HFFc6 (cell line): ENCODE measurements around the gene BLOC1S6. TPM values are rescaled to one million over a fixed set of nuclear protein-coding genes. Genes with fewer than 3 reads are reported as not detected.

ENCODE experiments used
- DNase-seq: peaks from one replicate; pipeline ENCODE4 v3.0.0-alpha.2; 2018
- H3K27ac Mint-ChIP-seq: 2 replicates; pipeline ENCODE4 v1.8.0; 2020; ENCODE audit warnings: mild to moderate bottlenecking, mixed read lengths
- H3K27me3 Mint-ChIP-seq: 2 replicates; pipeline ENCODE4 v1.8.0; 2021; ENCODE audit warnings: mild to moderate bottlenecking, moderate library complexity, mixed read lengths; ENCODE audit not compliant: insufficient read depth
- H3K36me3 Mint-ChIP-seq: 2 replicates; pipeline ENCODE4 v1.8.0; 2021; ENCODE audit warnings: low read depth, mixed read lengths
- H3K4me1 Mint-ChIP-seq: 2 replicates; pipeline ENCODE4 v1.8.0; 2020; ENCODE audit warnings: low read depth, mixed read lengths
- H3K4me3 Mint-ChIP-seq: 2 replicates; pipeline ENCODE4 v1.8.0; 2020; ENCODE audit warnings: mild to moderate bottlenecking, moderate library complexity, mixed read lengths
- H3K9me3 Mint-ChIP-seq: 2 replicates; pipeline ENCODE4 v1.8.0; 2020; ENCODE audit warnings: mild to moderate bottlenecking, mixed read lengths
- total RNA-seq, 6 experiments: library from RNA; stranded (reverse); fragmentation: NEBNext Ultra II Directional; extraction: Animal tissue kit (Norgen Biotek cat#: 25700); gene quantifications; 2 replicates in 1 of 6; 3 replicates in 5 of 6; pipeline ENCODE4 v1.2.3, GENCODE V29; 2021
- TF ChIP-seq, protein P1 (sequence below): fragments of 200-600 bp; sonication (generic); IDR thresholded peaks from 2 replicates; pipeline ENCODE4 v1.5.0; 2021; ENCODE audit warnings: antibody characterized with exemption, mild to moderate bottlenecking

The BLOC1S6 gene
- total RNA-seq, 6 experiments from 2014 or later, result 55.2 to 67.2 (median 59.4) TPM

DNA sequence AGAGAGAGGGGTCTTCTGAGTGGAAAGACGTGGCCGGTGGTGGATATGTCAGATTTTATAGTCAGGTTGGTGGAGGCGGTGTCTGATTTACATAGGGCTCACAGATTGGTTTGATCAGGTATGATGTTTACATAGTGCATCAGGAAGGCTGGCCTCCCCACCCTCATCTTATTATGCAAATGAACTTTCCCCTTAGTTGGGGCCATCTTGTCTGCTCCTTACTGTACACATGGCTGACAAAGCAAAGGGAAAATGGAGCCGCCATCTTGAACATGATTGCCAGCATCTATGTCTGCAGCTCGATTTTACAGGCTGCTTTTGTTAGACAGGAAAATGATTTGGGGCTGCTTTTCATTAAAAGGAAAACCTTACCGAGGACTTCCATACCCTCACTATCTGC, 67.6 kb downstream of the BLOC1S6 start:
- TF ChIP-seq, protein P1, sequence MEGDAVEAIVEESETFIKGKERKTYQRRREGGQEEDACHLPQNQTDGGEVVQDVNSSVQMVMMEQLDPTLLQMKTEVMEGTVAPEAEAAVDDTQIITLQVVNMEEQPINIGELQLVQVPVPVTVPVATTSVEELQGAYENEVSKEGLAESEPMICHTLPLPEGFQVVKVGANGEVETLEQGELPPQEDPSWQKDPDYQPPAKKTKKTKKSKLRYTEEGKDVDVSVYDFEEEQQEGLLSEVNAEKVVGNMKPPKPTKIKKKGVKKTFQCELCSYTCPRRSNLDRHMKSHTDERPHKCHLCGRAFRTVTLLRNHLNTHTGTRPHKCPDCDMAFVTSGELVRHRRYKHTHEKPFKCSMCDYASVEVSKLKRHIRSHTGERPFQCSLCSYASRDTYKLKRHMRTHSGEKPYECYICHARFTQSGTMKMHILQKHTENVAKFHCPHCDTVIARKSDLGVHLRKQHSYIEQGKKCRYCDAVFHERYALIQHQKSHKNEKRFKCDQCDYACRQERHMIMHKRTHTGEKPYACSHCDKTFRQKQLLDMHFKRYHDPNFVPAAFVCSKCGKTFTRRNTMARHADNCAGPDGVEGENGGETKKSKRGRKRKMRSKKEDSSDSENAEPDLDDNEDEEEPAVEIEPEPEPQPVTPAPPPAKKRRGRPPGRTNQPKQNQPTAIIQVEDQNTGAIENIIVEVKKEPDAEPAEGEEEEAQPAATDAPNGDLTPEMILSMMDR, result no peak
- H3K4me1 Mint-ChIP-seq, result peaks cover 2% of the 10 kb centered on the region
- no peak overlapping the region for H3K4me3 Mint-ChIP-seq
- peak overlapping the region; percentile 52; the same call in 1 of the 2 replicates for H3K27ac Mint-ChIP-seq
- H3K36me3 Mint-ChIP-seq, result peaks cover 6% of the 10 kb centered on the region
- 0 out of 2 replicates have a peak, but pooled peaks cover 4% of the 10 kb centered on the region for H3K9me3 Mint-ChIP-seq
- DNase-seq, result no peak
- H3K27me3 Mint-ChIP-seq, result no peaks in the 10 kb centered on the region

DNA sequence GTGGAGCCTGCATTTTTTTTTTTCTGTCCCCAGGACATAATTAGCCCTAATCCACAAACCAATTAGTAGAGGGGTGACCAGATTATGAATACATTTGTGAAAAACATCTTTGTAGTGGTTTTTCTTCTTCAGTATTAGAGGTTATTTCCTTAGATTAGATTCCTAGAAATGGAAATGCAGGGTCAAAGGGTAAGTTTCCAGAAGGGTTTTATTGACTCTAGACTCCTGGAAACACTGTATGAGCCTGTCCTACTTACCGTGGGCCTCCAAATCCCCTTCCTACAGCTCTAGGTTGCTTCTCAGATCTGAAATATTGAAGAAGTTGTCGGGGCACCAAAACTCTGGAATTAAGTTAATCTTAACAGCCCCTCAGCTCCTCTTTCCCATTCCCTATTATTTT, 70.1 kb downstream of the BLOC1S6 start:
- no peak overlapping the region for H3K4me3 Mint-ChIP-seq
- no peaks in the 10 kb centered on the region for H3K27me3 Mint-ChIP-seq
- H3K9me3 Mint-ChIP-seq, result no peaks in the 10 kb centered on the region
- H3K27ac Mint-ChIP-seq, result no peak overlapping the region
- TF ChIP-seq, protein P1, result no peak
- DNase-seq, result no peak
- peaks cover 19% of the 10 kb centered on the region for H3K4me1 Mint-ChIP-seq
- peaks cover 5% of the 10 kb centered on the region for H3K36me3 Mint-ChIP-seq

DNA sequence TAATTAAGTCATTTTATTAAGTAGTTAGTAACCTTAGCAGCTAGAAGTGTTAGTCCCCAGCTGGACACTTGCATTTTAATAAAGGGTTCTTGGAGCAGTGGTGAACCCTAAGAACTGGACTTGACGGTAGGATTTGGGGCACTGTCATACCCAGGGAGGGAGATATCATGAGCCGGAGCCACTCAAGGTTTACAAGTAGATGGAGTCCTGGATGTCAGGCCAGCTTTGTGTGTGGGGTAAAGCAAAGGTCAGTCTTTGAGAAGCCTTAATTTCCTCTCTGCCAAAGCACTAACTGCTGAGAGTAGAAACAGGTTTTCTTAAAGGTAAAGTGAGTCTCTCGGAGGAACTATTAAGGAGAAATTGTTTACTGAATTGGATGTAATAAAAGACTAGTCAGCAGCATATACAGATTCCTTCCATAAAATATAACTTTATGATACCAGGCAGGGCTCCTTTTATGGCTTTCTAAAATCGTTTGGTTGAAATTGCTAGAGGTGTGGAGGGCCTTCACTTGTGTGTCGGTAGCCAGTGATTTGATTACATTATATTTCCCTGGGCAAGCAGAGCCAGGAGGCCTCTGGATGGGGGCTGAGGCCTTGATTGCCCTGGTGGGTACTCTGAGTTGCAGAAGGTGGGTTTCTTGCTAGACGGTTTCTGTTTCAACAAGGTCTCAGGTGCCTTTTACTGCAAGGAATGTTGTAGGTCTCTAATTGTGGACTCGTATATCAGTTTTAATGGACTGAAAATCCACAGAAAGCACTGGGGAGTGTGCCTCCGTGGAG, 70.8 kb downstream of the BLOC1S6 start:
- H3K27ac Mint-ChIP-seq, result no peak overlapping the region
- TF ChIP-seq, protein P1, result no peak
- no peak for DNase-seq
- H3K36me3 Mint-ChIP-seq, result peaks cover 8% of the 10 kb centered on the region
- H3K9me3 Mint-ChIP-seq, result no peaks in the 10 kb centered on the region
- H3K4me1 Mint-ChIP-seq, result peaks cover 19% of the 10 kb centered on the region
- H3K27me3 Mint-ChIP-seq, result no peaks in the 10 kb centered on the region
- no peak overlapping the region for H3K4me3 Mint-ChIP-seq

Other genes with a start within 250 kb of the BLOC1S6 start
- gene GATM, start 208.8 kb upstream of the BLOC1S6 start, total RNA-seq, result under 1 TPM in 3 of 6 experiments, not detected in 3; 0.14 to 0.38 (median 0.14) TPM
- 10 to 100 TPM in 1 of 6 experiments, 1 to 10 TPM in 5; 7.0 to 10.2 (median 8.5) TPM for gene SLC30A4, start 64.6 kb upstream of the BLOC1S6 start, total RNA-seq
- 10 to 100 TPM; 25.3 to 43.2 (median 39.7) TPM for gene SQOR, start 47.6 kb downstream of the BLOC1S6 start, total RNA-seq